HEK293T (cell line): ENCODE data around the gene UHRF1.

ENCODE experiments used
- ARNT ChIP-seq: fragments of 450-650 bp; IDR thresholded peaks from 2 replicates; pipeline ENCODE4 v1.6.1; 2017; ENCODE audit warnings: mild to moderate bottlenecking
- FOXA1 ChIP-seq: fragments of 450-650 bp; IDR thresholded peaks from 2 replicates; pipeline ENCODE4 v1.6.1; 2016; ENCODE audit warnings: mild to moderate bottlenecking
- HDGF ChIP-seq: fragments of 450-650 bp; IDR thresholded peaks from 2 replicates; pipeline ENCODE4 v1.6.1; 2017; ENCODE audit warnings: antibody characterized with exemption, borderline replicate concordance
- LEF1 ChIP-seq: fragments of 450-650 bp; IDR thresholded peaks from 2 replicates; pipeline ENCODE4 v1.6.1; 2017; ENCODE audit warnings: mild to moderate bottlenecking, borderline replicate concordance

DNA sequence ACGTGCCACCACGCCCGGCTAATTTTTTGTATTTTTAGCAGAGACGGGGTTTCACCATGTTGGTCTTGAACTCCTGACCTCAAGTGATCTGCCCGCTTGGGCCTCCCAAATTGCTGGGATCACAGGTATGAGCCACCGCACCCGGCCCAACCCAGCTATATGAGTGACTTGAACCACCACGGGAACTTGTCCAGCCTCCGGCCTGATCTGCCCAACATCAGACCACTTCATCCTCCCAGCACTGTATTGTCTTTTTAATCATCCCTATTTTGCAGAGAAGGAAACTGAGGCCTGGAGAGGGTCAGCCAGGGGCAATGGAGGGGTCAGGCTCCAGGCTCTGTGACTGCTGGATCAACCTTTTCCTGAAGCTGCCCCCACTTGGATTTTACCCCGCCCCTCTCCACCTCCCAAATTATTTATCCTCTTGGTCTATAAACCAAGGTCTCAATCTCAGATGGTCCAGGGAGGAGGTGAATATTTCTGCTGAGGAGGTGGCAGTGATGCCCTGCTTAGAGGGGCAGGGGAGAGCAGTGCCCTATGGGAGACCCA lies 40.9 kb upstream of the UHRF1 start:
- TF ChIP-seq LEF1 (no peak), HDGF (no peak), ARNT (no peak), FOXA1 (no peak)
